Measurements from ENCODE around the gene HDAC9.

- TF ChIP-seq, protein P1, sequence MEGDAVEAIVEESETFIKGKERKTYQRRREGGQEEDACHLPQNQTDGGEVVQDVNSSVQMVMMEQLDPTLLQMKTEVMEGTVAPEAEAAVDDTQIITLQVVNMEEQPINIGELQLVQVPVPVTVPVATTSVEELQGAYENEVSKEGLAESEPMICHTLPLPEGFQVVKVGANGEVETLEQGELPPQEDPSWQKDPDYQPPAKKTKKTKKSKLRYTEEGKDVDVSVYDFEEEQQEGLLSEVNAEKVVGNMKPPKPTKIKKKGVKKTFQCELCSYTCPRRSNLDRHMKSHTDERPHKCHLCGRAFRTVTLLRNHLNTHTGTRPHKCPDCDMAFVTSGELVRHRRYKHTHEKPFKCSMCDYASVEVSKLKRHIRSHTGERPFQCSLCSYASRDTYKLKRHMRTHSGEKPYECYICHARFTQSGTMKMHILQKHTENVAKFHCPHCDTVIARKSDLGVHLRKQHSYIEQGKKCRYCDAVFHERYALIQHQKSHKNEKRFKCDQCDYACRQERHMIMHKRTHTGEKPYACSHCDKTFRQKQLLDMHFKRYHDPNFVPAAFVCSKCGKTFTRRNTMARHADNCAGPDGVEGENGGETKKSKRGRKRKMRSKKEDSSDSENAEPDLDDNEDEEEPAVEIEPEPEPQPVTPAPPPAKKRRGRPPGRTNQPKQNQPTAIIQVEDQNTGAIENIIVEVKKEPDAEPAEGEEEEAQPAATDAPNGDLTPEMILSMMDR (IDR thresholded peaks at IDR 0.05; ENCODE audit: insufficient read depth, low read length, poor library complexity, severe bottlenecking) = no peak
- no peak for TF ChIP-seq EZH2phosphoT487 (conservative IDR thresholded peaks at IDR 0.05; ENCODE audit: low read length)
Measured at GRCh38 chr7:18724318-18724717, 228.8 kb downstream of the HDAC9 start.
